B cell (primary cell): ENCODE measurements around the gene PRKAG2. TPM values are rescaled to one million over a fixed set of nuclear protein-coding genes. Genes with fewer than 3 reads are reported as not detected.

Source experiments
- ATAC-seq: fragments of 200-7000 bp; cut with Tn5 transposase; one replicate; pipeline ENCODE4 v1.10.0; 2021; ENCODE audit warnings: low read depth, mild to moderate bottlenecking, moderate number of reproducible peaks, moderate library complexity
- CTCF ChIA-PET: fragments of 350-600 bp; sonication (Branson Sonifier 250); formaldehyde crosslinking; loops from one replicate; lab custom pipeline; 2021; ENCODE audit warnings: antibody characterized with exemption, inconsistent platforms; lab: Charles Lee
- POLR2A ChIA-PET: fragments of 350-600 bp; sonication (Branson Sonifier 250); formaldehyde crosslinking; loops from one replicate; lab custom pipeline; 2021; ENCODE audit warnings: antibody characterized with exemption; lab: Charles Lee
- DNase-seq: peaks from one replicate; pipeline ENCODE4 v3.0.0; 2013
- H2AFZ ChIP-seq: 2 replicates; pipeline ENCODE4 v1.6.1; 2012; ENCODE audit warnings: mild to moderate bottlenecking, low read depth, low read length; ENCODE audit not compliant: insufficient read depth, poor library complexity, severe bottlenecking
- H3K27ac ChIP-seq, 2 donors: 1 replicate in 1 of 2; 2 replicates in 1 of 2; pipeline ENCODE4 v1.5.1; 2012 to 2013; ENCODE audit warnings: low read length in 2 of 2, mild to moderate bottlenecking in 2 of 2, moderate library complexity in 1 of 2
- H3K27me3 ChIP-seq, 4 experiments: fragments of 200-600 bp in 1 of 4; sonication (generic) in 1 of 4; replicated peaks in 1 of 4; 1 replicate in 2 of 4; 2 replicates in 2 of 4; pipeline versions ENCODE4 v1.6.1 to v1.7.0; 2013 to 2016; ENCODE audit warnings: low read length in 3 of 4, mild to moderate bottlenecking in 2 of 4, mixed read lengths in 1 of 4, moderate library complexity in 1 of 4; ENCODE audit not compliant: insufficient read depth in 4 of 4, control insufficient read depth in 3 of 4; ENCODE audit errors: control extremely low read depth in 1 of 4
- H3K36me3 ChIP-seq, 2 experiments: replicated peaks in 1 of 2; 1 replicate in 1 of 2; 2 replicates in 1 of 2; pipeline versions ENCODE4 v1.6.1 to v1.7.1; 2013; ENCODE audit warnings: low read length in 1 of 2; ENCODE audit not compliant: insufficient read depth in 2 of 2, control insufficient read depth in 1 of 2; ENCODE audit errors: control extremely low read depth in 1 of 2, extremely low read depth in 1 of 2
- H3K4me1 ChIP-seq, 2 donors: fragments of 200-600 bp in 1 of 2; sonication (generic) in 1 of 2; 1 replicate in 1 of 2; 2 replicates in 1 of 2; pipeline versions ENCODE4 v1.5.1 to v1.6.1; 2013 to 2017; ENCODE audit warnings: low read length in 2 of 2; ENCODE audit not compliant: control insufficient read depth in 2 of 2, insufficient read depth in 2 of 2
- H3K4me2 ChIP-seq: replicated peaks from 2 replicates; pipeline ENCODE3; 2012; ENCODE audit warnings: mild to moderate bottlenecking, low read depth, low read length; ENCODE audit not compliant: poor library complexity, severe bottlenecking
- H3K4me3 ChIP-seq, 5 experiments: fragments of 200-600 bp in 1 of 5; sonication (generic) in 1 of 5; 1 replicate in 3 of 5; 2 replicates in 2 of 5; pipeline versions ENCODE4 v1.5.1 to v1.7.0; 2011 to 2016; ENCODE audit warnings: low read length in 4 of 5, mild to moderate bottlenecking in 4 of 5, low read depth in 2 of 5, control low read depth in 1 of 5, moderate library complexity in 1 of 5; ENCODE audit not compliant: insufficient read depth in 1 of 5; ENCODE audit errors: control extremely low read depth in 1 of 5, extremely low read depth in 1 of 5
- H3K79me2 ChIP-seq: fragments of 200-600 bp; sonication (generic); one replicate; pipeline ENCODE4 v1.6.0; 2016; ENCODE audit warnings: low read length; ENCODE audit not compliant: control insufficient read depth, insufficient read depth
- H3K9ac ChIP-seq: fragments of 200-600 bp; sonication (generic); 2 replicates; pipeline ENCODE4 v1.6.1; 2017; ENCODE audit warnings: mild to moderate bottlenecking, low read length, moderate library complexity
- H3K9me3 ChIP-seq, 3 donors: one replicate each; pipeline versions ENCODE4 v1.6.1 to v1.7.1; 2013; ENCODE audit warnings: low read length in 2 of 3; ENCODE audit not compliant: control insufficient read depth in 2 of 3, insufficient read depth in 1 of 3; ENCODE audit errors: control extremely low read depth in 1 of 3
- H4K20me1 ChIP-seq: 2 replicates; pipeline ENCODE4 v1.6.0; 2012; ENCODE audit warnings: mild to moderate bottlenecking, low read length; ENCODE audit not compliant: insufficient read depth, control insufficient read depth, poor library complexity, severe bottlenecking
- H3K27ac Mint-ChIP-seq: one replicate; pipeline ENCODE4 v1.8.0; 2021; ENCODE audit warnings: mixed read lengths
- H3K27me3 Mint-ChIP-seq: one replicate; pipeline ENCODE4 v1.8.0; 2021; ENCODE audit warnings: mixed read lengths
- H3K4me1 Mint-ChIP-seq: one replicate; pipeline ENCODE4 v1.8.0; 2021; ENCODE audit warnings: mixed read lengths
- H3K4me3 Mint-ChIP-seq: one replicate; pipeline ENCODE4 v1.8.0; 2021; ENCODE audit warnings: mixed read lengths
- H3K9me3 Mint-ChIP-seq: one replicate; pipeline ENCODE4 v1.8.0; 2022; ENCODE audit warnings: mixed read lengths; ENCODE audit not compliant: insufficient read depth
- CTCF ChIP-seq: fragments of 200-600 bp; IDR thresholded peaks from one replicate; pipeline ENCODE4 v1.8.0; 2022; ENCODE audit warnings: antibody characterized with exemption, mild to moderate bottlenecking
- EZH2 ChIP-seq: IDR thresholded peaks from 2 replicates; pipeline ENCODE4 v1.6.1; 2012; ENCODE audit warnings: borderline replicate concordance, low read depth, mild to moderate bottlenecking, moderate library complexity, low read length; ENCODE audit not compliant: insufficient read depth, poor library complexity, severe bottlenecking
- WGBS: methylation state at CpG from one replicate; pipeline ENCODE4 v1.1.5; 2013; ENCODE audit warnings: missing lambda C conversion rate; ENCODE audit not compliant: insufficient coverage; 5-methylcytosine and 5-hydroxymethylcytosine counted together
- intact Hi-C: fragments of 100-400 bp; cut with micrococcal nuclease; formaldehyde crosslinking; loops from one replicate; pipeline ENCODE4 v1.10.0; 2022
- polyA plus RNA-seq: library from polyadenylated mRNA; depleted of rRNA; stranded (reverse); fragments of >200 nt; gene quantifications from 2 replicates; pipeline ENCODE4 v1.2.3, GENCODE V29; 2012
- total RNA-seq, 2 donors: library from RNA; stranded (reverse); fragments of 120-200 nt in 1 of 2; gene quantifications; 1 replicate in 1 of 2; 2 replicates in 1 of 2; pipeline versions ENCODE4 v1.2.3 to v1.2.4, GENCODE V29; 2013 to 2022

Gene PRKAG2
- total and polyA plus RNA-seq, 2 donors (not counting 1 experiment from before 2014, with no cell fraction given) = 22.1 to 56.3 TPM

DNA sequence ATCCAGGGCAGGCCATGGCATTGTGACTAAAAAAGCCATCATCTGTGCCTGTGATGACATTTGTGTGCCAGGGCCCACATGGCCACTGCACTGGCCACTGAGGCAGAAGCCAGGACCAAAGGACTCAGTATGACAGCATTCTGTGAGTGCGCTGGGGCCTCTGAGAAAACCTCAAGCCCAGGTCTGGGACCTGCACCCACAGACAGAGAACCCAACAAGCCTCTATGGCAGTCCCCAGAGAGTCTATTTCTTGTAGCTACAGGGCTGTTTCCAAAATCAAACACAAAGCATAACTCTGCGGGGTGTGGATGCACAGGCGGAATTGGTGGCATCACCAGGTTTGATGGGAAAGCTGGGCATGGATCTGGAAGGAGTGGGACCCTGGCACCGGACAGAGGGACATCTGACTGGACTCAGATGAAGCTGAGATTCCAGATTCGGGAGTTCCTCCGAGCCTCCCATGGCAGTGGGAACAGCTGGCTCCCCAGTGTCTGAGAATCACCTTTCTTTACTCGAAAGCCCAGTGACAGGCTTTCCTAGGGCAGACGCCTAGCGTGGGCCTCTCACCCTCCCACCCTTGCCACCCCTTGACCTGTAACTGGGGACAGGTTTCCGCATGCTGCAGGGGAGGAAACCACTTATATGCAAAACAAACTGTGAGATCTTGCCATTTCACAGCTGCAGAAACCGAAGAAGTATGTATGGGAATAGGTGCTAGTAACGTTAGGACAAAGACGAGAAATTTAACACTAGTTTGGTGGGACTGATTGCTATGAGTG is 286.7 kb downstream of the PRKAG2 start:
- WGBS = 88% methylated on average over 13 of the region's 13 CpGs
- ChIA-PET CTCF (no interaction called here), POLR2A (no interaction called here)
- no peak overlapping the region for H3K4me3 Mint-ChIP-seq
- intact Hi-C loops = no loop called here
- Histone ChIP-seq H3K9me3 (no peaks in the 10 kb centered on the region), H3K9ac (no peak overlapping the region), H3K27me3 (no peaks in the 10 kb centered on the region), H3K4me3 (no peak overlapping the region), H3K79me2 (peaks cover 12% of the 10 kb centered on the region), H3K36me3 (peaks cover 0 to 5% of the 10 kb centered on the region in 2 experiments), H3K4me2 (no peak overlapping the region), H4K20me1 (peaks cover 5% of the 10 kb centered on the region), H3K4me1 (peaks cover 0 to 16% of the 10 kb centered on the region in 2 donors), H2AFZ (no peak overlapping the region), H3K27ac (no peak overlapping the region)
- H3K4me1 Mint-ChIP-seq = peaks cover 16% of the 10 kb centered on the region
- no peak for DNase-seq
- H3K27ac Mint-ChIP-seq = no peak overlapping the region
- TF ChIP-seq CTCF = no peak
- ATAC-seq = no peak
- H3K27me3 Mint-ChIP-seq = no peaks in the 10 kb centered on the region
- no peaks in the 10 kb centered on the region for H3K9me3 Mint-ChIP-seq

- POLR2A ChIA-PET = no interaction called here
- ATAC-seq (no peak), DNase-seq (no peak)
- Mint-ChIP-seq H3K9me3 (no peaks in the 10 kb centered on the region), H3K27ac (no peak overlapping the region), H3K4me1 (peaks cover 16% of the 10 kb centered on the region), H3K4me3 (no peak overlapping the region), H3K27me3 (no peaks in the 10 kb centered on the region)
- no peak overlapping the region for H3K4me2 ChIP-seq
- H3K4me1 ChIP-seq = peaks cover 0 to 16% of the 10 kb centered on the region in 2 donors
- CTCF ChIA-PET = no interaction called here
- no peaks in the 10 kb centered on the region for H3K27me3 ChIP-seq
- H3K9me3 ChIP-seq = no peaks in the 10 kb centered on the region
- TF ChIP-seq CTCF = no peak
- TF ChIP-seq EZH2 = no peak
- no peak overlapping the region for H3K9ac ChIP-seq
- peaks cover 5% of the 10 kb centered on the region for H4K20me1 ChIP-seq
- no peak overlapping the region for H3K27ac ChIP-seq
- WGBS = over 99% methylated on average over 9 of the region's 9 CpGs
- H3K4me3 ChIP-seq = no peak overlapping the region
- no peak overlapping the region for H2AFZ ChIP-seq
- intact Hi-C loops = no loop called here
- H3K36me3 ChIP-seq = peaks cover 0 to 2% of the 10 kb centered on the region in 2 experiments
- H3K79me2 ChIP-seq = peaks cover 12% of the 10 kb centered on the region
These were observed 287.9 kb downstream of the PRKAG2 start for GRCh38 chr7:151588982-151589381.
